HepG2 (cell line): ENCODE results near the gene THOC6. TPM values are rescaled to one million over a fixed set of nuclear protein-coding genes. Genes with fewer than 3 reads are reported as not detected.

Experiments used
- EEA1 ChIP-seq: sonication (generic); formaldehyde crosslinking; IDR thresholded peaks from 2 replicates; pipeline ENCODE4 v1.5.1; 2020; ENCODE audit warnings: mild to moderate bottlenecking, missing genetic modification reagents, borderline replicate concordance
- FOXP4 ChIP-seq: sonication (generic); formaldehyde crosslinking; IDR thresholded peaks from 2 replicates; pipeline ENCODE4 v1.4.0; 2020; ENCODE audit warnings: missing genetic modification reagents
- GABPA ChIP-seq, 2 experiments: IDR thresholded peaks; 2 replicates each; pipeline ENCODE4 v1.6.1; 2011 to 2016; ENCODE audit warnings: low read depth in 2 of 2, low read length in 1 of 2, missing biosample characterization in 1 of 2, missing genetic modification characterization in 1 of 2
- HMG20B ChIP-seq: conservative IDR thresholded peaks from 2 replicates; pipeline ENCODE4 v1.6.1; 2016; ENCODE audit warnings: missing genetic modification reagents, missing compliant biosample characterization
- HNF1B ChIP-seq: sonication (generic); formaldehyde crosslinking; IDR thresholded peaks from 2 replicates; pipeline ENCODE4 v1.5.1; 2020; ENCODE audit warnings: mild to moderate bottlenecking, moderate library complexity, missing genetic modification reagents
- HNRNPUL1 ChIP-seq: fragments of 200-400 bp; formaldehyde crosslinking; IDR thresholded peaks from 2 replicates; pipeline ENCODE4 v1.6.1; 2017; ENCODE audit warnings: low read depth, mild to moderate bottlenecking, low read length, moderate library complexity
- KAT8 ChIP-seq: IDR thresholded peaks from 2 replicates; pipeline ENCODE4 v1.6.1; 2016; ENCODE audit warnings: missing genetic modification reagents, missing compliant biosample characterization
- KMT2A ChIP-seq: sonication (generic); formaldehyde crosslinking; IDR thresholded peaks from 2 replicates; pipeline ENCODE4 v1.4.0; 2020; ENCODE audit warnings: missing genetic modification reagents
- PREB ChIP-seq: sonication (generic); formaldehyde crosslinking; IDR thresholded peaks from 2 replicates; pipeline ENCODE4 v1.4.0; 2020; ENCODE audit warnings: missing genetic modification reagents
- ZBTB7B ChIP-seq: sonication (generic); formaldehyde crosslinking; IDR thresholded peaks from 2 replicates; pipeline ENCODE4 v1.4.0; 2020; ENCODE audit warnings: missing genetic modification reagents
- ZNF547 ChIP-seq: sonication (generic); formaldehyde crosslinking; IDR thresholded peaks from 2 replicates; pipeline ENCODE4 v1.5.1; 2020; ENCODE audit warnings: mild to moderate bottlenecking, missing genetic modification reagents
- ZNF574 ChIP-seq: sonication (generic); formaldehyde crosslinking; IDR thresholded peaks from 2 replicates; pipeline ENCODE4 v1.4.0; 2020; ENCODE audit warnings: missing genetic modification reagents
- ZNF589 ChIP-seq: sonication (generic); formaldehyde crosslinking; conservative IDR thresholded peaks from 2 replicates; pipeline ENCODE4 v1.8.0; 2022; ENCODE audit warnings: mild to moderate bottlenecking, moderate library complexity, missing genetic modification reagents
- ZNF776 ChIP-seq: sonication (generic); formaldehyde crosslinking; IDR thresholded peaks from 2 replicates; pipeline ENCODE4 v1.4.0; 2020; ENCODE audit warnings: mild to moderate bottlenecking, missing genetic modification reagents
- ZNF816 ChIP-seq: sonication (generic); formaldehyde crosslinking; IDR thresholded peaks from 2 replicates; pipeline ENCODE4 v1.8.0; 2022; ENCODE audit warnings: missing genetic modification reagents, mild to moderate bottlenecking, borderline replicate concordance
- ZNF878 ChIP-seq: sonication (generic); formaldehyde crosslinking; IDR thresholded peaks from 2 replicates; pipeline ENCODE4 v1.8.1; 2023; ENCODE audit warnings: mild to moderate bottlenecking, missing genetic modification reagents, moderate library complexity
- ZSCAN21 ChIP-seq: sonication (generic); formaldehyde crosslinking; IDR thresholded peaks from 2 replicates; pipeline ENCODE4 v1.8.0; 2022; ENCODE audit warnings: mild to moderate bottlenecking, missing genetic modification reagents, moderate library complexity, borderline replicate concordance
- polyA plus RNA-seq, 8 experiments: library from polyadenylated mRNA; depleted of rRNA in 3 of 8; stranded (reverse) in 7 of 8; unstranded in 1 of 8; fragments of >200 nt; fragmentation: Illumina TruSeq in 4 of 8; extraction: Trizol in 4 of 8; gene quantifications; 2 replicates each; pipeline versions ENCODE4 v1.2.1 to v1.2.3, GENCODE V29; 2011 to 2016; ENCODE audit warnings: low read depth in 4 of 8, missing spikeins in 1 of 8, mixed read lengths in 1 of 8; ENCODE audit not compliant: insufficient read depth in 1 of 8
- total RNA-seq, 5 experiments: library from RNA; depleted of rRNA; stranded (reverse); fragments of >200 nt; fragmentation: Illumina TruSeq; extraction: Trizol; gene quantifications; 2 replicates each; pipeline ENCODE4 v1.2.3, GENCODE V29; 2016; ENCODE audit warnings: low read depth in 1 of 5
- TF ChIP-seq, protein P1 (sequence below): sonication (generic); formaldehyde crosslinking; IDR thresholded peaks from 2 replicates; pipeline ENCODE4 v1.4.0; 2020; ENCODE audit warnings: missing genetic modification reagents

The THOC6 gene
- total and polyA plus RNA-seq, 2 of the 13 experiments (the other 11 are each of a cell fraction or from before 2014, with no cell fraction given), result 32.1 to 37.0 TPM

DNA sequence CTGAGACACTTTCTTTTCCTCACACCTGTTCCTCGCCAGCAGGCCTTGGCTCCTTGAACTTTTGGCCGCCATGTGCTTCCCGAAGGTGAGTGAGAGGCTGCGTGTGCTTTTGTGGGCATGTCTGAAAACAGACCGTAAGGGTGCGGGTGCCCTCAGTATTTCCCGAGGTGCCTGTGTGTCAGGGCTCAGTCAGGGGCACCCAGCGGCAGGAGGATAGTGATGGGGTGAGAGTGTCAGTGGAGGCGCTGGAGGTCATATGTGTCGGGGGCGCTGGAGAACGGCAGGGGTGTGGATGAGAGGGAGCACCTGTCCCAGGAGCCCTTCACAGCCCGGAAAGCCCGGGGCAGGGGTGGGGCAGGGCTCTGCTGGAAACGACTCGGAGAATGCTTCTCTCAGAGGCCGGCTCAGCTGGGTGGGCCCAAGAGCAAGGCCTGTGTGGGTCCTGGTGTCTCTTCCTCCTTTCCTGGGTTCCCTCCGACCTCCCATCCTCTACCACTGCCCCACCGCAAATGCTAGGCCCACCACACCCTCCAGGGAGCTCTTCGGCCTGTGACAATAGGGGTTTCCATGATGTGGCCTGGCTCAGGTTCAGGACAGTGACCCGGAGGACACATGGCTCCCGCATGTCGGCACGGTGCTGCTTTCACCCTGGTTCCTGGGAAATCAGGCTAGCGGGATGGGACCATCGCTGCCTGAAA is 42.1 kb downstream of the THOC6 start (continued):
- 0 out of 2 replicates have a peak, but pooled peaks have one; percentile 12 for TF ChIP-seq HNF1B
- TF ChIP-seq ZSCAN21 (CRISPR knock-in tag), result peak; percentile 42; the same call in 1 of the 2 replicates
- no peak for TF ChIP-seq ZNF776 (CRISPR knock-in tag)
- TF ChIP-seq ZNF547, result no peak
- TF ChIP-seq HMG20B (CRISPR knock-in tag), result no peak
- TF ChIP-seq ZBTB7B (CRISPR knock-in tag), result no peak
- no peak for TF ChIP-seq KAT8
- TF ChIP-seq ZNF589, result no peak
- TF ChIP-seq ZNF878 (CRISPR knock-in tag), result 0 out of 2 replicates have a peak, but pooled peaks have one; percentile 48
- TF ChIP-seq FOXP4 (CRISPR knock-in tag), result no peak
- TF ChIP-seq EEA1 (CRISPR knock-in tag), result no peak
- peak; percentile 30 for TF ChIP-seq ZNF574 (CRISPR knock-in tag)
- no peak for TF ChIP-seq HNRNPUL1
- no peak for TF ChIP-seq GABPA (IDR thresholded peaks at IDR 0.05; ENCODE audit: low read depth, low read length)
- no peak for TF ChIP-seq GABPA (CRISPR knock-in tag; IDR thresholded peaks at IDR 0.05; ENCODE audit: low read depth)
- TF ChIP-seq, protein P1, sequence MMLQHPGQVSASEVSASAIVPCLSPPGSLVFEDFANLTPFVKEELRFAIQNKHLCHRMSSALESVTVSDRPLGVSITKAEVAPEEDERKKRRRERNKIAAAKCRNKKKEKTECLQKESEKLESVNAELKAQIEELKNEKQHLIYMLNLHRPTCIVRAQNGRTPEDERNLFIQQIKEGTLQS, result no peak
- no peak for TF ChIP-seq PREB (CRISPR knock-in tag)
- no peak for TF ChIP-seq ZNF816 (CRISPR knock-in tag)
- TF ChIP-seq KMT2A (CRISPR knock-in tag), result no peak; the same call in 1 of the 2 replicates
